NCI-H748 (cell line): ENCODE data around the gene TMEM43.

Experiments used
- DNase-seq: peaks from one replicate; lab custom pipeline; 2025; ENCODE audit not compliant: unreplicated experiment; lab: John Stamatoyannopoulos, UW

The TMEM43 gene

GRCh38 chr3:14121859-14122258 is 3.0 kb upstream of the TMEM43 start:
- DNase-seq: no peak

- no peak for DNase-seq
These were observed 2.6 kb upstream of the TMEM43 start for GRCh38 chr3:14122301-14122700.

DNA sequence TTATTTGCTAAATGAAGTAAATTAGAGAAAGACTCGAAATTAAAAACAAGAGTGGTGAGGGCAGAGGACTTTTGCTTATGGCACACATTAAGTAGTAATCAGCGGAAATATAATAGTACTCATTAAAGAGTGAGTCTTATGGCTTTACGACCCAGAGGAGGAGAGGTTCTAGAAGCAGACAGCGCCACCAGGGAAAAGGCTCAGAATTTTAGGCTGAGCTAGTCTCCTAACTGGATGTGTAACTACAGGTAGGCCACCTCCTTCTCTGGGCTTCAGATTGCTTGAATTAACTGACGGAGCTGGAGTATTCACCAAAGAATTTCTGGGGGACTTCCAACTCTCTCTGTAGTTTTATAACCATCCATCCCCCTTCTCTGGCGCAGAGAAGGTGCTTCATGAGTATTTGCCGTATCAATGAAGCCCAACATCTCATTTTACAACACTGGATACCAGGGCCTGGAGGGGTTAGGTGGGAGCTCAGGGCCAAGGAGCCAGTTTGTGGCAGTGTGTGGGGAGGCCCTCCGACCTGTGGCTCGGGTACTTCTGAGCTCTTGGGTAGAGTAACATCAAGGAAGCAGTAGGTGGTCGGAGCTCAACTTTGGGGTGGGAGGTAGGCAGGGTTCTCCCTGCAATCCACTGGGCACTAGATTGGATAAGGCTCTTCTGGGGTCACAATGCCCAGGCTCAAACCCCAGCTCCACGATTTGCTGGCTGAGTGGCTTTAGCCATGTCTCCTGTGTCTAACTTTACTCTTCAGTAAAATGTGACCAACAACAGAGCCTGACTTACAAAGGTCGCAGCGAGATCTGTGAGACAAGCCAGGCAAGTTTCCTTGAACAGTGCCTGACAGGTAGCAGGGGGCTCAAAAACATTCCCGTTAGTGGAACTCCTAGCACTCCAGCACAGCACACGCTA is 1.3 kb upstream of the TMEM43 start:
- no peak for DNase-seq

DNA sequence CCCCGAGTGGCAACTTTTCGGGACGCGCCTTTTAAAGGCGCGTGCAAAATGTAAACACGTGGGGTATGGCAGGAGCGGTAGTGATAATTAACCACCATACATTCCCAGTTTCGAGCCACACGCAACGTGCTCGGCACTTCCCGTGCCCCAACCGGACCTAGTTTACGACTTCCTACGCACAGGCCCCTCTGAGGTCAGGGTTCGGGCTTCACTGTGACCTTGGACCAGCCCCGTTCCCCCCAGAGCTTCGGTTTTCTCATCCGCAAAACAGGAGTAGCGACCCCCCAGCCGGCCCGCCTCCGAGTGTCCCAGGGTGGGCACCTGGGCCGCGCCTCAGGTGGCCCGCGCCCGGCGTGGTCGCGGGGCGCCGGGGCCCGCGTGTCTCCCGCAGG is 633 bp upstream of the TMEM43 start:
- peak; percentile 44 for DNase-seq

DNA sequence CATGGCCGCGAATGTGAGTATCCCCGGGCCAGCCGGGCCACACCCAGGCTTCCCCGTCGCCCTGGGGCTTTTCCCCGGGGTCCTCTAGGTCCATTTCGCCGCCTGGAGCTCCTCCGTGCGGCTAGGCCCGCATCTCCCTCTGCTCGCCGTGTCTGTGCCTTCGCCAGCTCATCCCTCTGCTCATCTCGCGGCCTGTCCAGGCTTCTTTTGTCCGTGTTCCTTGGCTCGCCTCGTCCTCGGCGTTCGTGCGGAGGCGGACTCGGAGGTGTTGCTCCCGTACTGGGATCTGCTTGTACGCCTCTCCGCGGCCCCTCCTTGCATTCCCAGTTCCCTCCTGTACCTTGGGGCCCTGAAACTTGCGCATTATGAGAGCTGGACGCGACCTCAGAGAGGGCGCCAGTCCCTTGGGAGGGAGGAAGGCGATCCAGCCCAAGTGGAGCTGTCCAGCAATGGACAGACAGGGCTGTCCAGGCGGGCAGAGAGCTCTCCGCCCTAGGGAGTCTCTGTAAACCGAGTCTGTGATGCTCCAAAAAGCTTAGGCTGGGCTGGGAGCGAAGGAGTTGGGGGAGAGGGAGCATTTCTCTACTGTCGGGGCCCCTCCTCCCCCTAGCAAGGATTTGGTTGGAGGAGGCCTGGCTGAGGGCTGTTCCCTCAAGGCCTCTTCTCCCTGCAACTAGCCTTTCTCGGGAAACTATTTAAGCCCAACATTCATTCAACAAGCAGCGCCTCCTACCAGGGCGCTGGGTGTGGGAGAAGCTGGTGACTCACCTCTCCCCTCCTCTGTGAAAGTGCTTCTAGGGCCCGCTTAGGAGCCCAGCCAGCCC is 553 bp downstream of the TMEM43 start:
- DNase-seq: peak; percentile 53

GRCh38 chr3:14126017-14126886 is 1.4 kb downstream of the TMEM43 start:
- DNase-seq: no peak

DNA sequence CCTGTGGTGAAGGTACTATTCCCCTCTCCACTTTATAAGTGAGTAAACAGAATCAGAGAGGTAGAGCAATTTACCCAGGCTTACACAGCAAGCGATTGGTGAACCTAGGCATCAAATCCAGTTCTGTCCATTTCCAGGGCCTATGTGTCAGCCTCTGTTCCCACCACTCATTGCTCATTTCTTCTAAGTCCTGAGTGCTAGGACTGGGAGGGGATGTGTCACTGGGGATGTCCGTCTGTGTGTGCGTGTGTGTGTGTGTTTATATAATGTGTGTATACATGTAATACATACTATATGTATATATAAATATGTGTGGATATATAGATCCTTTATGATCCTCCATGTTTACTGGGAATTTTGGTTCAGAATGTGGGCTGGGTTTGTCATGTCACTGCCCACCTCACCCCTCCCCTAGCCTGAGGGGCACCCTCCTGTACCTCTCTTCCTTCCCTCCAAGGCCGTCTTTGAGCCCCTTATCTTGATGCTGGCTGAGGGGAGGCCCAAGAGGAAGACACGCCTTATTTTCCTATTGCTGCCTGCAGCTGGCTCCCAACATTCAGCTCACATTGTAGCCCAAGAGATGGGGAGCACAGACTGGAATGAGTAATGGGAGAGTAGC is 2.1 kb downstream of the TMEM43 start:
- DNase-seq: no peak

GRCh38 chr3:14127516-14128161 is 2.8 kb downstream of the TMEM43 start:
- no peak for DNase-seq

DNA sequence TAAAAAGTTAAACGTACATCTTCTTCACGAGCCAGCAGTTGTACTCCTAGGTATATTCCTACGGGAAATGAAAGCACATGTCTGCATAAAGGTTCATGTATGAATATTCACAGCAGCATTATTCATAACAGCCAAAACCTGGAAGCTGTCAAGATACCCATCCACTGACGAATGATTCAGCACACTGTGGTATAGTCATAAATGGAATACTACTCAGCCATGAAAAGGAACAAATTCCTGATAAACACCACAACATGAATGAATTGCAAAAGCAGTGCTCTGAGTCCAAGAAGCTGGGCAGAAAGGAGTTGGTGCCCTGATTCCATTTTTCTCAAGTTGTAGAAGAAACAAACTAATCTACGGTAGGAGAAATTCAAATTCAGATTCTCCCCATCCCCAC is 3.9 kb downstream of the TMEM43 start:
- no peak for DNase-seq

DNA sequence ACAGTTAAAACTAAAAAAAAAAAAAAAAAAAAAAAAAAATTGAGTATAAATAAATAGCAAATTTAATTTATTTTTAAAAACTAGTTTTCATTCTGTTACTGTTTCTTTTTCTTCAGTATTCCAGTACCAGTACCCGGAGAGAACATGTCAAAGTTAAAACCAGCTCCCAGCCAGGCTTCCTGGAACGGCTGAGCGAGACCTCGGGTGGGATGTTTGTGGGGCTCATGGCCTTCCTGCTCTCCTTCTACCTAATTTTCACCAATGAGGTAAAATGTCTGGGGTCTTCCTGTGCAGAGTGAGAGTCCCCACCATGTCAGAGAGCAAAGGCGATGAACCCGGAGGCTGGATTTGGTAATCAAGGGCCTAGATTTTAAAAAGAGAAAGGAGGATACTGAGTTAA is 4.4 kb downstream of the TMEM43 start:
- DNase-seq: no peak

GRCh38 chr3:14130230-14130629 is 5.4 kb downstream of the TMEM43 start:
- DNase-seq: no peak

DNA sequence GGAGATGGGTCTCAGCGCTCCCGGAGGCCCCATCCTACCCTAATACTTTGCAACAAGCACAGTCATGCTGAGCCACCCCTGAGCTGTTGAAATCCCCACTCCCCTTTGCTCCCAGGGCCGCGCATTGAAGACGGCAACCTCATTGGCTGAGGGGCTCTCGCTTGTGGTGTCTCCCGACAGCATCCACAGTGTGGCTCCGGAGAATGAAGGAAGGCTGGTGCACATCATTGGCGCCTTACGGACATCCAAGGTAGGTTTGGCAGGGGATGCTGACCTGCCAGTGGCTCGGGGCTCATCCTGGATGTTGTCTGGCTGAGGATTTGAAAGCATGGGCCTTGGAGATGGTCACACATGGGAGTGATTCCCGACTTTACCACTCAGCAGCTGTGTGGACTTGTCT is 5.9 kb downstream of the TMEM43 start:
- no peak for DNase-seq

GRCh38 chr3:14131134-14131533 is 6.3 kb downstream of the TMEM43 start:
- DNase-seq: no peak

DNA sequence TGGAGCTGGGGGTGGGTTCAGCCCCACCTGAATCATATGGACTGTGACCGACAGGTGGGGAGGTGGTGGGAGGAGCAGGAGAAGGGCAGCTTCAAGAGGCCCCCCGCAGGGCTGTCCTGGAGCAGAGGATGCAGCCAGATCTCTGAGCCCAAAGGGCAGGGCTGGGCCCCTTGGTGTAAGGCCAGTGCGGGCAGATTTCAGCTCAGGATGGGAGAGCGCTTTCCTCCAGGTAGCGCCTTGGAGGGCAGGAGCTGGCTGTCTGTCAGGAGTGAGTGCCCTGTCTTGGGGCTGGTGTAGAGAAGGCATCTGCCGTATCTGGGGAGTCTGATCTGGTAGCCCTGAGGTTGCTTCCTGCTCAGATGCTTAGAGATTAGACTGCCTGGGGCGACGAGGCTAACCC is 7.3 kb downstream of the TMEM43 start:
- no peak for DNase-seq

- no peak for DNase-seq
These were observed 7.8 kb downstream of the TMEM43 start for GRCh38 chr3:14132689-14133088.

DNA sequence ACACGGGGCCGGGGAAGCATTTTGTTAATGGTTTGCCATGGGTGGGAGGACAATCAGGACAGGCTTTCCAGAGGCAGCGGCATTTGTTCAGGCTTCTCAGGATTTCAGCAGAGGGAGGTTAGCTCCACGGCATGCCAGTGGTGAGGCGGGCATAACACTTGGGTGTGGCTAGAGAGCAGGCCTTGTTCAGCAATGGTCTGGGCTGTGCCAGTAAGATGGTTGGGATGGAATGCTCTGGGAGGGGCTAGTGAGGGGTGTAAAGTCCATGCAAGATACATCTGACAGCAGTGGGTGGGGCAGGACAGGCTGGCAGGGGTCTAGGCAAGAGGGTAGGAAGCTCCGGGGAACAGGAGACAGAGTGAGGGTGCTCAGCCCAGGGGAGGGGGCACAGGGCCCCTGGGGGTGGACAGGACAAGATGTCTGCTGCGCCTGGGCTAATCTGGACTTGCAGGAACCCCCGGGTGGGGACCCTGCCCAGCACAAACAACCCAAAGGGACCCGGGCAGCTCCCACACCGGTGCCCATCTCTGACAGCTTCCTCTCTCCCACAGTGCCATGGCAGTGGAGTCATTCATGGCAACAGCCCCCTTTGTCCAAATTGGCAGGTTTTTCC is 8.4 kb downstream of the TMEM43 start:
- DNase-seq: no peak

DNA sequence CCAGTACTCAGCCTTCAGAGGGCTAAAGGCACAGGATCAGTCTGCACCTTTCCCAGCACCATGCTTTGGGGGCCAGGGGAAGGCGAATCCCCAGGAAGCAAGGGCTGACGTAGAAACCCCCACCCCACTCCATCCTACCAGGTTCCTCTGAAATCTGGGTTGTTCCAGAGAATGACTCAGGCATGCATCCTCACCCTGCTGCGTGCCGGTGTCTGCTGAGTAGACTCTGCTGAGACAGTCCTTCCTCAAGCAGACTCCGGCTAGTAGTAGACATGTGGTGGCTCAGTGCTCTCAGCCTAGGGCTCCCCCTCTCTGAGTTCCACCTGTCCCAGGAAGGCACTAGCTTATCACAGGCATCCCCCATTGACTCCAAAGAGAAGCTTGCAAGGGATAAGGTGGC is 9.0 kb downstream of the TMEM43 start:
- no peak for DNase-seq

DNA sequence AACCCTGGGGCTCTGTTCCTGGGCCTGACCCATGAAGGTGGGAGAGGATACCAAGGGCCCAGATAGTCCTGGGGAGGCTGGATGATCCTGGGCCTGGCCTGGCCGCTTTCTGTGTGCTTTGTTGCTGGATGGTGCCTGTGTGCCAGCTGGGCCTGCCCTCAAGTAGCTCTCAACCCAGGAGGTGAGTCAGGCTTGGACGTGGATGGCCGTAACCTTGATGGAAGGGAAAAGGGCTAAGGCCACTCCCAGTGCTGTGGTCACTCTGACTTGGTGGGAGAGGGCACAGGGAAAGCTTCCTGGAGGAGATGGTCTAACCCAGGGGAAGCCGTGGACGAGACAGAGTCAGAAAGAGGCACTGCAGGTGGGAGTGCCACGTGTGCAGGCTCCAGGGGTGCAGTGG is 9.4 kb downstream of the TMEM43 start:
- DNase-seq: no peak

DNA sequence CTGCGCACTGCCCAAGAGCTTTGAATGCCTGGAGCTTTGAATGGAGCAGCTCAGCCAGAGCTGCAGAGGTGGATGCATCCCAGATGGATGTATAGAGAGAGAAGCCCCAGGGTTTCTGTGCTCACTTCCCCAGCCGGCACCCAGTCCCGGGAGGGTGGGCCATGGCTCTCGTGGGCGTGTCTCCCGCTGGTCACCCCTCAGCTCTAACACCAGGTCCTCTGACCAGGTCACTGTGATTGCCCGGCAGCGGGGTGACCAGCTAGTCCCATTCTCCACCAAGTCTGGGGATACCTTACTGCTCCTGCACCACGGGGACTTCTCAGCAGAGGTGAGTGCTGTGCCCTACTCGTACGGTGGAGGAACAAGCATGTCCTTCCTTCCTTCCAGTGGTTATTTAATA is 10.7 kb downstream of the TMEM43 start:
- no peak for DNase-seq

DNA sequence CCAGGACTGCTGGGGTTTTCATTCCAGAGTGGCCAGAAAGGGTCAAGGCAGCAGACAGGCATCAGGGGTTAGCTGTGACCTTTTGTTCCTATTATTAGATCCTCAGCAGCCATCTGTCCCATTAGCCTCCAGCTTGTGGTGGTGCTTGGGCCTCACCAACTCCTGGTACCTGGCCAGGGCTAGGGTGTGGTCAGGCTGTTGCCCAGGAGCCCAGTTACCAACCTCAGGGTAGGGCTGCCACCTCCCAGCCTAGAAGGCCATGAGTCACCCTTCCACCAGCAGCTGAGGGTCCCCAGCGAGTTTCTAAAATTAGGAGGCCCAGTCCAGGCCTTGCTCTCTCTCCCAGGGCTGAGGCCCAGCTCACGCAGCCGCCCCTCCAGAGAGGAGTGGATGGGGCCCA is 12.2 kb downstream of the TMEM43 start:
- DNase-seq: no peak
